Fibroblast of skin of left biceps (primary cell): Measurements from ENCODE around the gene SYK.
"Not testable (repeated sequence)": the region's sequence is repeated elsewhere in the genome, so short reads cannot be mapped to it uniquely, and the experiment has no call there.

Source experiments
- DNase-seq, 2 experiments: peaks; one replicate each; pipeline ENCODE4 v3.0.0-alpha.2; 2013; ENCODE audit warnings: low read depth in 2 of 2

SYK gene

GRCh38 chr9:90795871-90796317 lies 5.7 kb upstream of the SYK start:
- DNase-seq: no peak

- no peak for DNase-seq
These were observed 2.3 kb upstream of the SYK start for GRCh38 chr9:90799271-90799852.

GRCh38 chr9:90801973-90802322 lies 329 bp downstream of the SYK start:
- DNase-seq: no peak

DNA sequence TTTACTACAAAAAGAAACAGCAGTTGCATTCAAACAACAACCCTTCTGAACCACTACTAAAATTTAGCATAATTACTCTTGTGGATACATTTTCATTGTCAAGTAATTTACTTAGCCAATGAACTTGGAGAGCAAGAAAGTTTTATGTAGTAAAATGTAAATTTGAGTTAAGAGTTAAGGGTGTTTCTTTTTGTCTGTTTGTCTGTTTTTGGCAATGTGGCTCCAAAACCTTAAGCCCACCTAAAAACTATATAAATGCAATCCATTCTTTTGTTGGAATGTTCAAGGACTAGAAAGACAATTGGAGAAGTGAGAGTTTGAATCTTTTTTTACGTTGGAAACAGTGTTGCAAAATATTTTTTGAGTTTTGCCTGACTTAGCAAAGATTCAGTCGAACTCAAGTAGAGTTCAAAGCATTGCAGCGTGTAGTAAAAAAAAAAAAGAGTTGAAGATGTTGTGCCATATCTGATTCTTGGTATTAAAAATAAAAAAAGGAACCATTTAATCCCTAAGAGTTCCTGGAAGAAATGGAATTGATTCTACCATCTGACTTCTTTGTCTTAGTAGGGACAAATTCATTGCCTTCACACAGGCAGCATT lies 867 bp downstream of the SYK start:
- no peak for DNase-seq

GRCh38 chr9:90803860-90804593 lies 2.4 kb downstream of the SYK start:
- no peak for DNase-seq

- no peak for DNase-seq
These were observed 3.7 kb downstream of the SYK start for GRCh38 chr9:90805006-90805996.

GRCh38 chr9:90807006-90807405 lies 5.4 kb downstream of the SYK start:
- no peak for DNase-seq

GRCh38 chr9:90808398-90808797 lies 6.8 kb downstream of the SYK start:
- no peak for DNase-seq

GRCh38 chr9:90808890-90809685 lies 7.5 kb downstream of the SYK start:
- DNase-seq: no peak

- no peak for DNase-seq
These were observed 9.1 kb downstream of the SYK start for GRCh38 chr9:90810691-90811090.

DNA sequence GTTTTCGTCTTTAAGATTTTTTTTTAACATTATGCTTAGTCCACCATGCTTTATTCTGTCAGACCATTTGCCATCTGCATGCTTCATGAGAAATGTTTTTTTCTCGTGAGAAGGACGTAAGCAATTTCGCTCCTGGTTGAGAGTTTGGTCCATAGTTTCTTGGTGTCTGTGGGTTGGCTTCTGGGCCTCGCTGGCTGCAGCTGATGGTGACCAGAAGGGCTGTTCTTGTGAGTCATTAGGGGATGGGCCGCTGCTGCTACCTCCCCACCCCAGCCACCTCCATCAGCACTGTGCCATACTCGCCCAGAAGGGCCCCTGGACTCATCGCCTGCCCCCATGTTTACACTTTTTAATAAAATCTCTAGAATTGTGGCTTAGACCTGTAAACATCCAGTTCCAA lies 11.4 kb downstream of the SYK start:
- no peak for DNase-seq

- DNase-seq: no peak
These were observed 11.9 kb downstream of the SYK start for GRCh38 chr9:90813523-90813922.

DNA sequence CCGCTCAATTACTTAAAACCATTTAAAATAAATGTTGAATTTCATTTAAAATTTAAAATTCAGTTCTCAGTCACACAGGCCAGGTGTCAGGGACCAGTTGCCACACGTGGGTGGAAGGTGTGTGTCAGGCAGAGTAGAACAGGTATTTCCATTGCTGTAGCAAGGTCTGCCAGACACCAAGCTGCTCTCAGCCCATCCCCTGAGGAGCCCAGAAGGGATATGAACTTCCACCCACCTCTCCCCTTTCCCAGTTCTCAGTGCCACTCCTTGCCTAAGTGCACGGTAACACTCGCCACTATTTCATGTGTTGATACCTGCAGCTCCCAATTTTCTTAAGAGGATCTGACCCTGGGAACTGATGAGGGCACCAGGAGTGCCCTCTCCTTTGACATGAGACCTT lies 12.7 kb downstream of the SYK start:
- DNase-seq: no peak

DNA sequence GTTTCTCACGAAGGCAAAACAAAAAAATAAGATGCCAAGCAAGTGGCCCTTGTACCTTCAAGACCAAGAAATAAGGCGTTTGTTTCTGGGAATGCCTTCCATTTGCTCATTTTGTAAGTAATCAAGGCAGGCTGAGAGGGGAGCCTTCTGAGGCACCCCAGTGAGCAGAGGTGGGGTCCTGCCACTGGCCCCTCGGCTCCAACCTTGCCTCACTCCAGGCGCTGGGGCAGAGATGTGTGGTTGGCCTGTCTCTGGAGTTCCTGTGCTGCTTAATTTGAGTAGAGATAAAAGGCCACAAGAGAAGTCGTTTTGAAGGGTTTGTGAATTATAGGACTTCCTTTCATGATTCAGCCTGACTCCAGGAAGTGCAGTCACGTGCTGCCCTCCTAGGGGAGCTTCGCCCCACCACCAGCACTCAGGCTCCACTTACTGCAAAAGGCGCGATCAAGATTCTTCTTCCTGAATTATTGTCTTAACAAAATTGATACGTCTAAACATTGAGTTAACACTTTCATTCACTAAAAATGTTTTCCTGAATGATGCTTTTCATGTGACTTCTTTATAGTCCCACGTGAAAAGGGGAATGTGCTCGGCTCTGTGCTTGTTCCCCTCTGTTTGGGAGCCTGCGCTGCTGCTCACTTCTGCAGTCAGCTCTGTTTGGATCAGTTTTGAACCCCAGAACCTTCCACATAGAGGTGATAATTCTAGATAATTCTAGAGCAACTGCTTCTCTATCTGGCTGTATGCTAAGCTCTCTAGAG lies 13.7 kb downstream of the SYK start:
- no peak for DNase-seq

DNA sequence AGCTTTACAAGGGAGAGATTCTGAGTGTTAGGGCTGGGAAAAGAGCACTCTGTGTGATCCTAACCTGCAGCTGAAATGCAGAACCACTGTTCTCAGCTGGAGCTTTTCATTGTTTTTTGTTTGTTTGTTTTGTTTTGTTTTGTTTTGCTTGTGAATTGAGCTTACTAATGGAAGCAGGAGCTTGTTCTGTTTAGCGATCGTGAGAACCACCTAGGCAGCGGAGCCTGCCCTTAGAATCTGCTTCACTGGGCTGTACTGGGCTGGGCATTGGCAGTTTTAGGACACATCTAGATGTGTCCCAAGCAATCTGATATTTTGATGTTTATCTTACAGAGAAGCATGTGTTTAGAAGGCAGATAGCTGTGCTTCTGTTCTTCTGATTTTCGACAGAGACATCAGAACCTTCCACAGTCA lies 14.3 kb downstream of the SYK start:
- DNase-seq: no peak

DNA sequence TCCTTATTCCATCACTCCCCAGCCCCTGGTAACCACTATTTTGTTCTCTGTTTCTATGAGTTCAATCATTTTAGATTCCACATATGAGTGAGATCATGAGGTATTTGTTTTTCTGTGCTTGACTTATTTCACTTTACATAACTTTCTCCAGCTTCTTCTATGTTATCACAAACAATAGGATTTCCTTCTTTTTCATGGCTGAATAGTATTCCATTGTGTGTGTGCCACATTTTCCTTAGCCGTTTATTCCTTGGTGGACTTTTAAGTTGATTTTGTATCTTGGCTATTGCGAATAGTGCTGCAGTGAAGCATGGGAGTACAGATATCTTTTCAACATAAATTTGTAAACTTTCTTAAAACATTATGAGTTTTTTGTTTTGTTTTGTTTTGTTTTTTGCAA lies 15.1 kb downstream of the SYK start:
- no peak for DNase-seq

GRCh38 chr9:90818279-90818678 lies 16.7 kb downstream of the SYK start:
- DNase-seq: no peak

GRCh38 chr9:90820406-90820805 lies 18.8 kb downstream of the SYK start:
- DNase-seq: not testable (repeated sequence)

- not testable (repeated sequence) for DNase-seq
These were observed 19.6 kb downstream of the SYK start for GRCh38 chr9:90821236-90821635.

GRCh38 chr9:90821697-90822096 lies 20.1 kb downstream of the SYK start:
- DNase-seq: no peak

- DNase-seq: no peak
These were observed 21.2 kb downstream of the SYK start for GRCh38 chr9:90822866-90823265.
